T follicular helper cell (primary cell): Measurements from ENCODE around the gene MCM9.

Experiments
- DNase-seq: peaks from one replicate; pipeline ENCODE4 v3.0.0-alpha.2; 2020; ENCODE audit warnings: low read depth

MCM9 gene

DNA sequence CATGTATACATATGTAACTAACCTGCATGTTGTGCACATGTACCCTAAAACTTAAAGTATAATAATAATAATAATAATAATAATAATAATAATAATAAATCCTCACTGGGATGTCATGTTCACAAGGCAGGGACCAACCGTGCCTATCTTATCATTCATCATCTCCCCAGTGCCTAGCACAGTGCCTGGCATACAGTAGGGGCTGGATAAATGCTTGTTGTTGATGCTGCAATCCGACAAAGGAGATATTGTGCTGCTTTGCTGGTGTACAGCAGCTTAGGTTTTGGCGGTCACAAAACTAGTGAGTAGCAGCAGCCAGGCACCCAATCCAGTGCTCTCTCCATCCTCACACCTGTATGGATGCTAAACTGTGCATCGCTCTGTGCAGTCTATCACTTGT is 135.1 kb downstream of the MCM9 start:
- no peak for DNase-seq

DNA sequence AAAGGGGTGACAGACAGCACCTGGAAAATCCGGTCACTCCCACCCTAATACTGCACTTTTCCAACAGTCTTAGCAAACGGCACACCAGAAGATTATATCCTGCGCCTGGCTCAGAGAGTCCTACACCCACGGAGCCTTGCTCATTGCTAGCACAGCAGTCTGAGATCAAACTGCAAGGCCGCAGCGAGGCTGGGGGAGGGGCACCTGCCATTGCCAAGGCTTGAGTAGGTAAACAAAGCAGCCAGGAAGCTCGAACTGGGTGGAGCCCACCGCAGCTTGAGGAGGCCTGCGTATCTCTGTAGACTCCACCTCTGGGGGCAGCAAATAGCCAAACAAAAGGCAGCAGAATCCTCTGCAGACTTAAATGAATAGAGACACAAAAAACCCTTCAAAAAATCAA is 138.4 kb downstream of the MCM9 start:
- DNase-seq, result peak; percentile 79

DNA sequence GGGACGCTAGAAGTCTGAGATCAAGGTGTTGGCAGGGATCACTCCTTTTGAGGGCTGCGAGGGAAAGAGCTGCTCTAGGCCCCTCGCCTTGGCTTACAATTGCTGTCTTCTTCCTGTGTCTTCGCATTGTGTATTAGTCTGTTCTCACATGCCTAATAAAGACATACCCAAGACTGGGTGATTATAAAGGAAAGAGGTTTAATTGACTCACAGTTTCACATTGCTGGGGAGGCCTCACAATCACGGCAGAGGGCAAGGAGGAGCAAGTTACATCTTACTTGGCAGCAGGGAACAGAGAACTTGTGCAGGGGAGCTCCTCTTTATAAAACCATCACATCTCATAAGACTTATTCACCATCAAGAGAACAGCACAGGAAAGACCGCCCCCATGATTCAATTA is 143.5 kb downstream of the MCM9 start:
- DNase-seq, result no peak

DNA sequence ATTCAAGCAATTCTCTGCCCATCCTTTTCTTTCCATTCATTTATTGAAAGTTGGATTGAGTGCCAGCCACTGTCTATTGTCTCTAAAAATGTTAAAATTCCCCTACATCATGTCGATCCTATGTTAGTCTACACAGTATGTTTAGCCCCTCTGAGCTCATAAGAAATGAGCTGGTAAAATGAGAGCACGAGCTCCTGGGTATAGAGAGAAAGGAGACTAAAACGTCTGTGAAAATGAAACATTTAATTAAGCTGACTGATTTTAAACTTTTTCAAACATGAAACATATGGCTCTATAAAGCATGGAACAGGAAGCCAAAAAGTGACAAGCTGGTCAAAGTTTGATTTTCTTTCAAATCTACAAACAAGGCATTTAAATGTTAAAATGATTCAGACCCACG is 145.0 kb downstream of the MCM9 start:
- no peak for DNase-seq

DNA sequence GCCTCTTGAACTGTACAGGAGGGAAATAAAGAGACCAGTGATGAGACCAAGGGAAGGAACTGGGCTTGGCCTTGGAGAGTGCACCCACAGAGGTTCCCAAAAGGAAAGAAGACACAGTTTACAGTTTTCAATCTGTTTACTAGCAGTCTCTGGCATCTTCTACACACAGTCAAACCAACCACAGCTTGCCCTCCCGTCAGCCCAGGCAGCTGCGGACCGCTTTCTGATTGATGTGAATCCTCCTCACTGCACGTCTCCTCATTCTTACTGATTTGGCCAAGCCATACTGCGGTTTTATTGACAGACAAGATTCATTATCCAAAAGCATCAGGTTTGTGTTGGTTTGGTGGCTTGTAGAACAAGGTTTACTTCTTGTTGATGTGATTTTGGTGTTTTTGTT is 145.5 kb downstream of the MCM9 start:
- no peak for DNase-seq

DNA sequence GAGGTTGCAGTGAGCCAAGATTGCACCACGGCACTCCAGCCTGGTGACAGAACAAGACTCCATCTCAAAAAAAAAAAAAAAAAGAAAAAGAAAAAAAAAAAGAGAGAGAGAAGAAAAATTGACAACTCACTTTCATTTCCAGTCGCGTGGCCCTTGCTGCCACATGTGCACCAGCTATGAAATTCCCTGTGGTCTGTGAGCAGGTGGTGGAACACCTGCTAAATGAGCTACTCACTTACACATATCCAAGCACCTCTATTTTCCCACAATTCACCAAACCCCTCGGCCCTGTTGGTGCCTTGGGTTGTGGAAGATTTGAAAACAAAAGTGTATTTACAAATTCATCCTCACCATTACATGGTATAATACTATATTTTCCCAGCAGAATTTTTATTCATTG is 146.3 kb downstream of the MCM9 start:
- no peak for DNase-seq

DNA sequence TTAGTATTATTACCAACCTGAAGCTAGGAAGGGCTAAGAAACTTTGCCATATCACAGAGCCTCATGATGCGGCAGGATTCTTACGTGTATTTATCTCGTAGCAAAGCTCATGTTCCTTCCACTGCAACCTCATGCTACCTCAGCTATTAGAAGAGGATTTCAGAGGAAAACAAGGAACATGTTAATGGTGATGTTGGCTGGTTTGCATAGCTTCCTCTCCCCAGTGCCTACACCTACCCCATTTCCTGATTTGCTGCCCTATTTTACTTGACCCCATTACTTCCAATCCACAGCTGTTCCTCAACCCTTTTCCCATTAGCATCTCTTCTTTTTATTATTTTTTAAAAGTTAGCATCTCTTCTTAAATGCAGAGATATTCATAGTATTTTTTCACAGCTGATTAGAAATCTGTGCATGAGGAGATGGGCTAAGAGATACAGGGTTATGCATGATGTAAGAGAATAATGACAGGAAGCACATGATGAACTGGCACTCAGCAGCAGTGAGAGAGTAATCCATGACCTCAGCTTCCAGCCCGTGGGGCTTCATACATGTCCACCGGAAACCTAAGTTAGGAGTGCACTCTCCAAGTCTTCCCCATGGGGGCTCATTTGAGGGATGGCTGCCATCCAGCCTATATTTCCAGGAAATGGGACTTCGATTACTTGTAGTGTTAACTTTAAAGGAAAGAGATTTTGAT is 147.1 kb downstream of the MCM9 start:
- no peak for DNase-seq

DNA sequence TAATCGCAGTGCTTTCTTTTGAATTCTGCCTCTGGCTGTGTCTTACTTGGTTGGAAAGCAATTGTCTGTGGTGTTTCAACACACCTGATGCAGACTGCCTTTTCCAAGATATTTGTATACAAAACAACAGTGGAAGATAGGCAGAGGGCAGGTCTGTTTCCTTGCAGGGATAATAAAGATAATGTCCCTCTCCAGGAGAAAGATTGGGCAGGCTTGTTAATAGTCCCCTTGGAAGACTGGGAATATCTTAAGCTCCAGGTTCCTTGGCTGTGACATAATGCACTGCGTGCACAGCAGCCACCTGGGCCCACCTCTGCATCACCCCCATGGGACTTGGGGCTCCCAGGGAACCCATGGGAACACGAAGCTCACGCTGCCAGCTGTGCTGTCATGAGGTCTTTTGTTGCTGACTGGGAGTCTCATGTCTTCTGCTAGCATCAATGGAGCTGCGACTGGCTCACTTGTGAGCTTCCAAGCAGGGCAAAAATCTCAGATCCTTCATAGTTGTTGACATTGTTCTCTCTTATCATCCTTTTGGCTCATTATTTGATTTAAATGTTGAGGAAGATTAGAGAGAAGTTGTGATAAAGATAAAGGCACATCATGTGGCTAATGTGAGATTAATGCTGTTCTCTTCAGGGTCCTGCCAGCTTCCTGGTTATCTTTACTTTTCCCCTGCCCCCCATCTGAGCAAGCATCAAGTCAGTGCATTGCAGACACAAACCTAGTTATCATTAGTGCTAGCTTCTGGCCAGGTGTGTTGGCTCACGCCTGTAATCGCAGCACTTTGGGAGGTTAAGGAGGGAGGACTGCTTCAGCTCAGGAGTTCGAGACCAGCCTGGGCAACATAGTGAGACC is 148.1 kb downstream of the MCM9 start:
- DNase-seq, result no peak

DNA sequence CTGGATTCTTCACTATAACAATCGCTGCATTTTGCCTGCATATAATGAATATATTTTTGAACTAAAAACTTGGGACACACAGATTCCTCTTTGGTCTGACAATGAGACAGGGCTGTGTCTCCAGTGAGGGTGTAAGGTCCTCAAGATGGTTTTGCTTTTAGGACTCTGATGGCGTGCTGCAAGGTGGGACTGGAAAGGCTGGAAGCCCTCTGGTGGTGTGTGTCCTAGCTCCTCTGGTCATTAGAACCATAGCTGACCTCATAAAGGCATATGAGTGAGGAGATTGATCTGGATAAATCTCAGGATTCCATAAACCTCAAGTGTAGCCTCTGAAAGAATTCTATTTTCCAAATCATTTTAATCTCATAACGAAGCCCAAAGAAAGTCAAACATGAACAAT is 149.4 kb downstream of the MCM9 start:
- DNase-seq, result no peak

DNA sequence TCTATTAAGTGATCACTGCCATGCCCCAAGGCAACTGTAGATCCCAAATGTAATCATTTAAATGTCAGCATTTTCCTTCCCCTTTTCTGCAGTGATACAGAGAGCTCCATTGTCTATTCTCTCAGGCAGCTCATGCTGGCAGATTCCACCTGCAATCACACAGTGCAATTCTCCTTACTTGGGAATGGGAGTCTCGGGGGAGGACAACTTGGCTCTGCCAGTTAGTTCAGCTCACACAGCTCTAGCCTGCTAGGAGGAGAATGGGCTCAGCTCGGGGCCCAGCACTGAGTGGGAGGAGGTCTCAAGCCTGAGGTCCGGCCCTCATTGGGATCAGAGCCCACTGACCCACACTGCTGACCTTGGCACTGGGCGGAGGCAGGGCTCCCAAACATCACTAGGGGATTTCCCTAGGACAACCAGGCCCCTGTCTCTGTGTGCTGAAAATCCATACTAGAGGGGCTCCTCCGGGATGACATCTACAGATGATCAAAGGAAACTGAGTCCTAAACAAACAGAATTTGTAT is 150.3 kb downstream of the MCM9 start:
- DNase-seq, result no peak

DNA sequence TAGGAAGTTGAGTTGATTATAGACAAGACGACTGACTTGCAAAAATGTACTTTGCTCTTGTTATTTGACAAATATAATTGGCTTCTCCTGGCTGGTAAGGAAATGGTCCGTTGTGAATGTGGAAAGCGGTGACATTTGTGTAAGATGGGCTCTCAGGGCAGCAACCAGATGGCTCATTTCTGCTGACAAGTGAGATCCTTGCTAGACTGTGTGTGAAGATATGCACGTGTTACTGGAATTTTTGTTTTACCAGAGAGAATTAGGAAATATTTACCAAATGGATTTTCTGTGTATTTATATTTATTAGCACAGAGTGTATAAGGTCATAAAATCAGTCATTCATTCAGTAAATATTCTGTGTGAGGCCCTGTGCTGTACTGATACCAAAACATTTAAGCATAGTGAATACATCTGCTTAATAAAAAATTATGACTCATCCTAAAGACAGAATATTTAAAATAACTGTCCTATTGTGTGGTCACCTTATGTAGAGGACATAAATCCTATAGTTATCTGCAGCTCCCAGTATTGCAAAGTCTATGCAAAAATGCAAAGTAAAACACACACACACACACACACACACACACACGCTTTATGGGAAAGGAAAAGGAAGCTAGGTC is 150.9 kb downstream of the MCM9 start:
- no peak for DNase-seq

DNA sequence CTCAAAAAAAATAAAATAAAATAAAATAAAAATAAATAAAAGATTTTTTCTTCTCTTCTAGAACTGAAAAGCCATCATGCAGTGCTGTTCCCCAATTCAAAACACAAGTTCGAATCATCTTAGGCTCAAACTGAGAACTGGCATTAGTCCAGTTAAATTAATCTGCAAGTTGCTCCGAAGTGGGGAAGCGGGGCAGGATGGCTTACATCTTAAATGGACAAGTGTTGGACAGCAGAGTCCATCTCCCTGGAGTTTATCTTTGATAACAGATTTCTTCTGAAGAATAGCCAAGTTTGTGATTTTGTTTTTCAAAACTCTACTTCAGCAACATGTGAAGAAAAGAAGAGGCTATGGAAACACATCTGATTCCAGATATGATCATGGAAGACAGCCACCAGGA is 152.3 kb downstream of the MCM9 start:
- no peak for DNase-seq

DNA sequence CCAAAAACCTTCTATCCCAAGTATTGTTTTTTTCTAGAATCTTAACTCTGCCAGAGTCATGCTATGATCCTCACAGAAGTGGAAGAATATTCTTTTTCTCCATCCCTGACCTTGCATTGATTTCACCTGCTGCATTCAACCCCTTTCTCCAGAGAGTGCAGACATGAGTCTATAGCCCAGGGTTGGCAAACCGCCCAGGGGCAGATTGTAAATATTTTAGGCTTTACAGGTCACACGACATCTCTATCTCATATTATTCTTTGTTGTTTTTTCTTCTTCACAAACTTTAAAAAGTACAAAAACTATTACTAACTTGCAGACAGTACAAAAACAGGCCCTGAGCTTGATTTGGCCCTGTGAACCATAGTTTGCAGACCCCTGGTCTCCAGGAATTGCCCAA is 153.1 kb downstream of the MCM9 start:
- no peak for DNase-seq

DNA sequence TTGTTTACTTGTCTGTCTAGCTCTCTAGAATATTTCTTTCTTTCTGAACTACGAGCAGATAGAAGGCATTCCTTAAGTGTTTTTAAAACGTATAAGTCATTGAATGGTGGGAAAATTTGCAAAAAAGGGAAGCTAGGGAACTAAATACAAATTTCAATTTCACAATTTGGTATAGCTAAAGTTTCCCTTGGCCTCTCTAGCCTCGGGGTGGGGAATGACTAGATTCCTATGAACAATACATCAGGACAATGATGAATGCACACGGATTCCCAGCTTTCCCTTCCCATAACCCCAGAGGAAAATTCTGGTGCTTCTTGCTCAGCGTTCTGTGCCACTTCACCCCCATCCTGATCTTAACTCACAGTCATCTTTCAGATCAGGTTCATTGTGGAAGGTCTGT is 154.3 kb downstream of the MCM9 start:
- DNase-seq, result no peak

DNA sequence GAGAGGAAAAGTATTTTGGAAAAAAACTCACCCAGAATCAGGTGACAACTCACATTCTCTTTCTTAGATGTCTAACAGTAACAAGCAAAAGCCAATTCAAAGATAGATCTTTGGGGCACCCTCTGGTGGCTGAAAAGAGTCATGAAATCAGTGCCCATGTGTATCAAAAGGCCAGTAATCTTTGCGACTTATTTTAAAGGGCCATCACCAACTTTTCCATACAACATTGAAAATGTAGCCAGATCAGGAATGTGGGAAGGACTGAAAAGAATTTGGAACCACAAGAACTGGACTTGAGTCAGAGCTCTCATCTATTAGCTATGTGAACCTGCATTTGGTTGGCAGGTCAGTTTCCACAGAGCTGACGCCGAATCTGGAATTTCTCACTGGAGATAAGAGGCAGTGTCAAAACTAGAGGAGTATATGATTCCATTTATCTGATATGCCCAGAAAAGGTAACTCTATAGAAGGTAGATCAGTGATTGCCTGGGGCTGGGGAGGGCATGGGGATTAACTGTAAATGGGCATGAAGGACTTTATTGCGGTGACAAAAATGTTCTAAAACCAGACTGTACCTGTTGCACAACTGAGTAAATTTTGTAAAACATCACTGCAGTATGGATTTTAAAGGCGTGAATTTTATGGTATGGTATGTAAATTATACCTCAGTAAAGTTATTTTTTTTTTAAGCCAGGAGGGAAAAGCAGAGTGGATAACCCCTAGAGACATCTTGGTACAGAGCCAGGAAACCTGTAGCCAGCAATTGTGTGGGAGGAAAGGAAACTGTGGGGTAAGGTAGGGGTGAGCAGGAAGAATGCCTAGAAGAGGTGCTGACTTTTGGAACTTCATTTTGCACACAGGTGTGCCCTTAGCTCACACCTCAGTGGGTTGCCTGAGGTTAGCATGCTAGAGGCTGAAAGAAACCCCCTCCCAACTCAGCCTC is 158.1 kb downstream of the MCM9 start:
- peak; percentile 52 for DNase-seq

DNA sequence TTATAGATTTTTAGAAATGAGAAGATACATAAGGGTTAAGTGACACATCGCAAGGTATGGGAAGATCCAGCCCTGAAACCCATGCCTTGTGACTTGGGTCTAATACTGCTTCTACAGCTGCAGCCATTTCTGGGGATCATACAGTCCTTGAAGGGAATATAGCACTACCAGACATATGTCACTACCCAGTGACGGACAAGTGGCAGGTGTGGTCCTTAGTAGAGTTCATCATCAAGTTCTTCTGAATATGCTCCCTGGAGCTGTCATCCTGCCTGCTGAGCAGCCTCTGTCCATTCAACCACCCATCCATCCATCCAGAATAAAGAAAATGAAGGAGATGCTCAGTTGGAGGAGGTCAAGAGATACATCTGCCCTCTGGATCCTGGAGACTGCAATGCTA is 159.6 kb downstream of the MCM9 start:
- no peak for DNase-seq

DNA sequence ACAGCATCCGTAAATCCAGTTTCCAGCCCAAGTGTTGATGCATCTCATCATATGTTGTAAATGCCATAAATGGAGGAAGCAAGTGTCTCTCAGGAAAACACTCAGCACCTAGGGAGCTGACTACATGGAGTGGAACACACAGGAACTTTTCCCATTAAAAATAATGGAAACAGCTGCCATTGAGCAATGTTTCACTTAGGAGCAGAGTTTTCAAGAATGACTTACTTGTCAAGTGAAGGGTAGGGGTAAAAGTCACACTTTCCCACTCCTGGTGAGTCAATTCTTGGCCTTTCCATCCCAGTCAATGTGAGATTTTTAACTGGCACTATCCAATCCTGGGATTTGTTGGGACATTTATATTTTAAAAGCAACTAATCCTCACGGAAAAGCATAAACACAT is 160.4 kb downstream of the MCM9 start:
- no peak for DNase-seq

DNA sequence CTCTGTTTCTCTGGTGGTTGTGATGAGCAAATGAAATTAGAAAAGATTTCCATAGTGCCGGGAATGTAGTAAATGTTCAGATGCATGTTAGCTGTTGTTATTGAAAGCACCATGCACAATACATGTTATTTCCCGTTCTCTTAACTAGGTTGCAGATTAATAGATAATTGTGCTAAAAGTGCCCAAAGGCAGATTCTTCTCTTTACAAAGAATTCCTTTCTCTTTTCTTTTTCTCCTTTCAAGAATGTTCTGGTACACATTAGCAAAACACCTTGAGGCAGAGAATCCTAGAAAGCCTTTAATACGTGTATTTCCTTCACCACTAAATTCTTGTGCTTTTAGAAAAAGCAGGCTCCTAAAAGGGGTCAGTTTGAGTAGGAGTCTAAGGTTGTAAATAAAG is 162.1 kb downstream of the MCM9 start:
- no peak for DNase-seq

DNA sequence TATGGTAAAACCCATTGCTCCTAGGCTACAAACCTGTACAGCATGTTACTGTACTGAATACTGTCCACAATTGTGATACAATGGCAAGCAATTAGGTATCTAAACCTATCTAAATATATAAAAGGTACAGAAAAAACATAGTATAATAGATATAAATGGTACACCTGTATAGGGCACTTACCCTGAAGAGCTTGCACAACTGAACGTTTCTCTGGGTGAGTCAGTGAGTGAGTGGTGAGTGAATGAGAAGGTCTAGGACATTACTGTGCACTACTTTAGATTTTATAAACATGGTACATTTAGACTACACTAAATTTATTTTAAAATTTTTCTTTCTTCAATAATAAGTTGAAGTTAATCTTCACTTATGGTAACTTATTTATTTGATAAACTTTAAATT is 163.7 kb downstream of the MCM9 start:
- DNase-seq, result no peak

DNA sequence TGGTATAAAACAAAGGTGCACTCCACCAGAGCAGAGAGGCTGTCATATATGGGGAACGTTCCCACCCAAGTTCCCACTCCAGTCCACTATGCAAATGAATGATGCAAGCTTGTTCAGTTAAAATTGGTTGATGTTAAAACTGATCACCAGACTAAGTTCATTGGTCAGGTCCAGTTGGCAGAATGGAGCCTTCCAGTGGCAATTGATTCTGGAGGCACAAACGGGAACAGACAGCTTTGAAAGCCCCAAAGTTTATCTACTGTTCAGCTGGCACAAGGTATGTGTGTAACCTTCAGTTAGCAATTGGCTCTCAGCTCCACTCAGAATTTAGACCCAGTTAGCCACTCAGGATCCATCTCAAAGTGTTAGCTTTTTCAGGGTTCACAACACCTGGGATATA is 164.1 kb downstream of the MCM9 start:
- DNase-seq, result no peak

DNA sequence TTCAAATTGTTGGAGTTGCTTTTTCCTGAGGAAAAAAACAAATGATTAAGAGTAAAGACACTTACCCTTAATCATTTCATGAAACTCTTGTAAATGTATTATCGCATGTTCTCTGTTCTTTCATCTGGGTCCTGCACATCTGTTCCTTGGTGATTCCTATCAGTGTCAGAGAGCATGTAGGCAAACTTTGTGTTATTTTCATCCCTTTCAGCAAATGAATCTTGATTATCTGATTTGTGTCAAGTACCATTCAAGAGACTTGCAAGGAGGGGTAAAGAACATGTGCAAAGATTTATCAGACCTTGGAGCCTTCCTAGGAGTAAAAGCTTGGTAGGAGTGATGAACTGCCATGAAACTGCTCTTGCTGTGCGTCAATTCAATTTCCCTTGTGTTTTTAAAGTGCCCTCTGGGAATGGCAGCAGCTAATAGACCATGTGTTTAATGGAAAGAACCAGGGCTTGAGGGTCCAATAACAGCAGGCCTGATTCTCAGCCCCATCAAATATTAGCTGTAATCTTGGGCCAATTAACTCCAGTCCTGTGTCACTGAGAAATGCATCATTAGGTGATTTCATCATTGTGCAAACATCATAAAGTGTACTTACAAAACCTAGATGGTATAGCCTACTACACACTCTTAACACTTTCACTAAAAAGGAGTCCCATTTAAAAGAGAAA is 164.7 kb downstream of the MCM9 start:
- DNase-seq, result no peak
